Forelimb muscle (tissue), 1 donor: ENCODE measurements around the gene COL9A3. TPM values are rescaled to one million over a fixed set of nuclear protein-coding genes. Genes with fewer than 3 reads are reported as not detected.

Experiments
- DNase-seq: peaks from one replicate; pipeline ENCODE4 v3.0.0-alpha.2; 2013; ENCODE audit warnings: low read depth
- polyA plus RNA-seq: library from polyadenylated mRNA; unstranded; fragments of 120-200 nt; gene quantifications from one replicate; pipeline ENCODE4 v1.2.1, GENCODE V29; 2013; ENCODE audit not compliant: insufficient read length

Gene COL9A3
- polyA plus RNA-seq, 1 donor = 6.1 TPM

DNA sequence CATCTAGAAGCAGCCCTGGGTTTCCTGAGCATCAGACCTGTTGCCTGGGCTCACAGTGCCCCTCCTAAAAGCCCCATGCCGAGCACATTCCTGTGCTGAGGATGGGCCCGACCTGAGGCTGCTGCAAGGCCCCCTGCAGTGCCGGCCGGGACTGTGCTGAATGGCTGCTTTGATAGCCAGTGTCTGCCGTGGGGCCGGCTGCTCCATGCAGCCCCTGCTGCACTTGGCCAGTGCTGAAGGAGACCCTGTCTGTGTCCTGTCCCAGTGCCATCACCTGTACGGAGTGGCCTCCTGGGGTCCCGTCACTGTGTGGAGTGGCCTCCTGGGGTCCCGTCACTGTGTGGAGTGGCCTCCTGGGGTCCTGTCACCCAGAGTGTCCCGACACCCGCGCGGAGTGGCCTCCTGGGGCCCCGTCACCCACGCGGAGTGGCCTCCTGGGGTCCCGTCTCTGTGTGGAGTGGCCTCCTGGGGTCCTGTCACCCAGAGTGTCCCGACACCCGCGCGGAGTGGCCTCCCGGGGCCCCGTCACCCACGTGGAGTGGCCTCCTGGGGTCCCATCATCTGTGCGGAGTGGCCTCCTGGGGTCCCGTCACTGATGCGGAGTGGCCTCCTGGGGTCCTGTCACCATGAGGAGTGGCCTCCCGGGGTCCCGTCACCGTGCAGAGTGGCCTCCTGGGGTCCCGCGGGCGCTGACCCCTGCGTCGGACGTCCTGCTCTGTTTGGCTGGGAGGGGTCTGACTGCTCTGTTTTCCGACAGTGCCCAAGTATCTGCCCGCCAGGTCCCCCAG, 7.0 kb downstream of the COL9A3 start:
- no peak for DNase-seq

DNA sequence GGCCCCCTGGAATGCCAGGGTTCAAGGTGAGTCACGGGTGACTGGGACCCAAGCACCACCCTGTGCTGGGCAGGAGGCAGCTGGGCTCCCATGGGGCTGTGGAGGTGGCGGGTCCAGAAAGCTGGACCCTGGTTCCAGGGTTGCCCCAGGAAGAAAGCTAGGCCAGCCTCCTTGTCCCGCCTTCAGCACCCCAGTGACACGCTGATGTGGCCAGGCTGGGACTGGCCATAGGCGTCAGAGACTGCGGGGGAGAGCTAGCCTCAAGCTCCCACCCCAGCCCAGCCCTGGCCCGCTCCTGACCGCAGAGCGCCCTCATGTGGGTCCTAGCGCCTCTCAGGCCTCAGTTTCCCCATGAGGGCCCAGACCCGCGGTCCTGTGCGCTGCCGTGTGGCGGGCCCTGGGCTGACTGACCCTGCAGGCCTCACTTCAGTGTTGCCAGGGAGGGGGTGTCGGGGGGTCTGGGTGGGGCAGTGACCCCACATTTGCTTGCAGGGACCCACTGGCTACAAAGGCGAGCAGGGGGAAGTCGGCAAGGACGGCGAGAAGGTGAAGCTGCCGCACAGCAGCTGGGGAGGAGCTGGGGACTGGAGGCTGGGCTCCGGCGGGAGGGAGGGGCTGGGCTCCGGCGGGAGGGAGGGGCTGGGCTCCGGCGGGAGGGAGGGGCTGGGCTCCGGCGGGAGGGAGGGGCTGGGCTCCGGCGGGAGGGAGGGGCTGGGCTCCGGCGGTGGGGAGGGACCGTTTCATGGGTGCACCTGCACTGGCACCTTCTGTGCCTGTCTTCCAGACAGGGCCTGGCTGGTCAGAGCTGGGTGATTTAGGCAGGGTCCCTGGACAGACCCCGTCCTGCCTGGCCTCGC, 7.9 kb downstream of the COL9A3 start:
- DNase-seq = no peak

DNA sequence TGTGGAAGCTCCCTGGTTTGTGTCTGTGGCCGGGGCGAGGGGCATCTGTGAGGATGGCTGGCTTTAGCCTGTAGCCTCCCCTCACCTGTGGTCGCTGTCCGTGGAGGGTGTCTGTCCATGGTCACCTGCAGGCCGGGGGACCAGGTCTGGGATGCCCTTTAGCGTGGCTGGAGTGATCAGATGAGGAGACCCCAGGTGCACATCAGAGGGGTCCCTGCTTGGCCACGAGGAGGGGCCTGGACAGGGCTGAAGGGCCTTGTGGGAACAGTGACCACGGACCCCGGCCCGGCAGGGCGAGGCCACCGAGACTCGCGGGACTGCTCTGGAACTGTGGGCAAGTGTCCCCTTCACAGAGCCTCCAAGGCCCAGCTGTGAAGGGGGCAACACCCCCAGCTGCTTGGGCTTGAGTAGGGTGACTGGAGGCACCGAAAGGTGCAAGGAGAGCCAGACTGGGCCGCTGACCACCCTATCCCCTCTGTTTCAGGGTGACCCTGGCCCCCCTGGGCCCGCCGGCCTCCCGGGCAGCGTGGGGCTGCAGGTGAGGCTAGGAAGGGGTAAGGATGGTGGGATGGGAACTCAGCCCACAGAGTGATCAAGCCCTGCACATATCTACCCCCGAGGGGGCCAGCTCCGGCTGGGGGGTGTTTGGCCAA, 8.6 kb downstream of the COL9A3 start:
- DNase-seq = no peak

DNA sequence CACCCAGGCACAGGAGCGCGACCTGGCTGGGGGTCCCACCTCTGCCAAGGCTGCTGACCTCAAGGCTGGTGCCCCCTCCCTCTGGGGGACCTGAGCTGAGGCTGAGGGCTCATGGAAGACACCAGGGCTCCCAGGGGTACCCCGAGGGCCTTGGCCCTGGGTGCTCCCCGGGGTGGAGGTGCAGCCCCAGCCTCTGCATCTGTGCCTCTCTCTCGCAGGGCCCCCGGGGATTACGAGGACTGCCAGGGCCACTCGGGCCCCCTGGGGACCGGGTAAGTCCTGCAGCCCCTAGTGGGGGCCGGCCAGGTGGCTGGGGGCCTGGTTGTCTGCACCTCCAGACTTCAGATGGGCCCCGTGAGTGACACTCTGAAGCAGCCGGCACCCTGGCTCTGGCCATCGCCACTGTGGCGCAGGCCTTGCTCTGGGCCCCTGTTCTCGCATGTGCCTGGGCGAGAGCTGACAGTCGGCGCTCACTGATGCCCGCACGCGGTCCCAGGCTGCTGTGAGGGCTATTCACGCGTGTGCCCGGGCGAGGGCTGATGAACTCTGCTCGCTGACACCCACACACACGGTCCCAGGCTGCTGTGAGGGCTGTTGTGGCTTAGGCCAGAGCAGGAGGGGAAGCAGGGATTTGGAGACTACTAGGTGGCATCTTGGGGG, 9.3 kb downstream of the COL9A3 start:
- no peak for DNase-seq

DNA sequence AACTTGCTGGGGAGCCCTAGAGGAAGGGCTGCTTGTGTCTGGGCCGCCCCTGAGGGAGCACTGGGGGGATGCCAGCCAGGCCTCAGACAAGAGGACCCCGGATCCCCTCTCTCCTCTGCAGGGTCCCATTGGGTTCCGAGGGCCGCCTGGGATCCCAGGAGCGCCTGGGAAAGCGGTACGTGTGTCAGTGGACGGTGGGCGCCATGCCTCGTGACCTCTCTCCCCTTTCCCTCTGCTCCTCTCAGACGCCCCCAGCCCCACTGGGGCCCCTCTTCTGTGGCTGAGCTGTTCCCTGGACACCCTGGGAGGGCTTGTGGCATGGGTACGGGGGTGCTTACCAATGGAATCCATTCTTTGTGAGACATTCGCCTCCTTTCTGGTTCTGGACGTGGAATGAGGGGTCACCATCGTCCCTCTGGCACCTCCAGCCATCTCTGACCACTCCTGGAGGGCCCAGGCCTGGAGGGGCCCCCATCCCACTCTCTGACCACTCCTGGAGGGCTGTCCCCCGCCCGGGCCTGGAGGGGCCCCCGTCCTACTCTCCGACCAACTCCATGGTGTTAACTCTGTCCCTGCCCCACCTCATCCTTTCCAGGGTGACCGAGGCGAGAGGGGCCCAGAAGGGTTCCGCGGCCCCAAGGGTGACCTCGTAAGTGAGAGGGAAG, 9.9 kb downstream of the COL9A3 start:
- no peak for DNase-seq

DNA sequence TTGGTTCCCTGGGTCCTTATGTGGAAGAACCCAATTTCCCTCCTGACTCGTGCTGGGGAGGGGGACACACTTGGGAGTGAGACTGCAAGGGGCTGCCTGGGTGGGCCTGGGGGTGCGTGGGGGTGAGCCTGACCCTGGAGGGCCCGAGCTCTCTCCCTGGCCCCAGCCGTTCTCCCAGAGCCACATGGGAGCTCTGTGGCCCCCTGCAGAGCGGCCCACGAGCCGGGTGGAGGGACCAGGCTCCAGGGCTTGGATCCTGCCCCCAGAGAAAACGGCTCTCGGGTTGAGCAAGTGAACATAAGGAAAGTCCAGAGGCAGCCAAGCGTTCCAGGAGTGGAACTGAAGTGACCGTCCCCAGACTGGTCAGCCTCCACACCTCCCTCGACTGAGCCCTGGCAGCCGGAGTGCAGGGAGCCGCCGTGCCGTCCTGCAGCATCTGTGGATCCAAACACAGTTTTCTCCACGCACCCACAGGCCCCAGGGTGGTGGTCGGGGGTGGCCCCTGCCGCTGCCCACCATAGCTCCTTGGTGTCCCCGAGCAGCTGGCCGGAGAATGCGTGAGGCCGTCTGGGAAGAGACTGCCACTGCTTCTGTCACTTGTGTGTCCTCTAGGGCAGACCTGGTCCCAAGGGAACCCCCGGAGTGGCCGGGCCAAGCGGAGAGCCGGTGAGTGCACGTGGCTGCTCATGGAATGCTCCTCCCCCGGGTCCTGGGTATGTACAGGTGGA, 10.6 kb downstream of the COL9A3 start:
- no peak for DNase-seq

DNA sequence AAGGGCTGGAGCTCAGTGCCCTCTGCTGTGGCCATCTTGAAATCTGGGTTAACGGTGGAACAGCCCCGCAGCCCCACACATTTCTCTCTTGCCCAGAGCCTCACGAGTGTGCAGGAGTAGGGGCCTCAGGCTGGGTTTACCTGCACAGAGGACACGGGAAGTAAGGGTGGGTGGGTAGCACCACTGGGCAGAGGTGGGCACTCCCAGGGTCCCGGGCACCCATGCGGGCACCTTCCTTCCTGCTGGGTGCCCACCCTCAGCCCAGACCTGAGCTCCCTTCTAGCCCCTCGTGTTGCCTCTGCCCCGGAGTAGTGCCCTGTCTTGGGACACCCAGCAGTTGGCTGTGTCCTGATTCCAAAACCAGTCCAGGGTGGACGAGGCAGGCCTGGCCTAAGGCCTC, 11.2 kb downstream of the COL9A3 start:
- DNase-seq = no peak

DNA sequence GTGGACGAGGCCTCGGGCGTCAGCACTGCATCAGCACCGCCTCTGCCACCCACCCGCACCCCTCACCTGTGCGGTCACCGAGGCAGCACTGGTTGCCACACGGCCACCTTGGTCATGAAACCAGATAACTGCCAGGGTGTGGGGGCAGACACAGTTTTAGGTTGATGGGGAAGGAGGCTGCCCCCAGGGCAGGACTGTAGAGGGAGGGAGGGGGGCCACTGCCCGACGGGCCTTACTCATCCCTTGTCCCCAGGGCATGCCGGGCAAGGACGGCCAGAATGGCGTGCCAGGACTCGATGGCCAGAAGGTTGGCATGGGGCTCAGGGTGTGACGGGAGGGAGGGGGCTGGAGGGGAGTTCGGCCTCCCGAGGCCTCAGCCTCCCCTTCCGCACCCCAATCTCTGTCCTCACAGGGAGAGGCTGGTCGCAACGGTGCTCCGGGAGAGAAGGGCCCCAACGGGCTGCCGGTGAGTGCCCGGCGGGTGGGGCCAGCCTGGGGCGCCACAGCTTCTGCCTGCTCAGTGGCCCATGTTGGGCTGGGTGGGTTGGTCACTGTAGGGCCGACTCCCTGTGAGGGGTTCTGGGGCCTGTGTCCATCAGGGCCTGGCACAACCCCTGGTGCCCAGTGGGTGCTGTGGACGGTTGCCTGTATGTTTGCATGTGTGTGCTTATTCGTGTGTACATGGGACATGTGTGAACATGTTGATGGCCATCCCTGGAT, 11.8 kb downstream of the COL9A3 start:
- no peak for DNase-seq

DNA sequence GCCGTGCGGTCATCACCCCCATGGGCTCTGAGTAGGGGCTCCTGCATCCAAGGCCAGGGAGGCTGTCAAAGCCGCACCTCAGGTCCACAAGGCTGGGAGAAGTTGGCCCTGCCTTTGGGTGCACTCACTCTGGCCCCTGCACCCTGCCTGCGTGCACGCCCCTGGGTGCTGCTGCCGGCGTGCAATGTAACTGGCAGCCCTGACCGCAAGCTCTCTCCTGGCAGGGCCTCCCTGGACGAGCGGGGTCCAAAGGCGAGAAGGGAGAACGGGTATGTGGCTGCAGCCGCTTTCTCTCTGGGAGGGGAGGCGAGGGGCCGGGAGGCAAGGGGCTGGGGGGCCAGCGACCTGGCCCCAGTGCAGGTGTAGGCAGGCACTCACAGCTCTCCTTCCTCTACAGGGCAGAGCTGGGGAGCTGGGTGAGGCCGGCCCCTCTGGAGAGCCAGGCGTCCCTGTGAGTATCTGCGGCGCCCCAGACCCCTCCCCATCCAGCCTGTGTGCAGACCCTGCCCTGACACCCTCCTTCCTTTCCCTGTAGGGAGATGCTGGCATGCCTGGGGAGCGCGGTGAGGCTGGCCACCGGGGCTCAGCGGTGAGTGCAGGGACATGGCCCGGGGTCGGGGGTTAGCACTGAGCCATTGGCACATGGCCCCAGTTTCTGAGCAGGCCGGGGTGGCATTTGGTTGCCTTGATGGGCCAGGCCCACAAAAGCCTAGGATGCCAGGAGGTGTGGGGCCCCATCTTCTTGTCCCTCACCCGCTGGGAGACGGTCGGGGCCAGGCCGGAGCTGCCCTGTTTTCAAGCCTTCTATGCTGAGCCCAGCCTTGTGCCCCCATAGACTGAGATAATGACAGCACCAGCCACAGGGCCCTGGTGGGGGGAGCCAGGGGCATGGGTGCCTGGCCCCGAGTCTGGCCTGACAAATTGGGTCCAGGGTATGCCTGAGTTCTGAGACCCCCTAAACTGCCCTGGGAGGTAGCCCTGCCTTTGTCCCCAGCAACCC, 12.7 kb downstream of the COL9A3 start:
- no peak for DNase-seq

DNA sequence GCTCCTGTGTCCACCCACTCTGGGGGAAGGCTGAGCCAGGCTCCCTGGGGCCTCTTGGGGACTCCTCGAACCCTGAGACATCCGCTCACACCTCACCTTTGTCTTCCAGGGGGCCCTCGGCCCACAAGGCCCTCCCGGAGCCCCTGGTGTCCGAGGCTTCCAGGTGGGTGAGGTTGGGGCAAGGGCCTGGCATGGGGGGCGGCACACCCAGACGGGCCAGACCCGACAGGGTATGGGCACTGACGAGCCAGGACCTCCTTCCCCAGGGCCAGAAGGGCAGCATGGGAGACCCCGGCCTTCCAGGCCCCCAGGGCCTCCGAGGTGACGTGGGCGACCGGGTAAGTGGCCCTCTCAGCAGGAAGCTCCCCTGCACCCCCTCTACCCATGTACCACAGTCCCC, 13.4 kb downstream of the COL9A3 start:
- no peak for DNase-seq

DNA sequence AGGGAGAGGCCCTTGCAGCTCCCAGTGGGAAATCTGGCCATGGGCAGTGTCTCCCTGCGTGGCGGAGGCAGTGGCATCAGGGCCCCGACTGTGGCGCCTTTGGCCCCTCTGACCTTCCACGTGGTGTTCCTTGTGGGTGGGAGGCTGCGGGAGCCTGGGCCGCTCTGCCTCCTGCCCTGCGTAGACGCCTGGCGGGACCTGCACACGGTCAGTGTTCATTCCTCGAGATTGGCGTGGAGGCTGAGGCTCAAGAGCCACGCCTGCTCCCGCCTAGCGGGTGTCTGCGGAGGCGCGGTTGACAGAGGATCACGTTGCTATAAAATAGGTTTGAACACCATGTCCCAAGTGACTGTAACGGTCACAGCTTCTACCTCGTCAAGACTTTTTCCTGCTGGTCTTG, 14.0 kb downstream of the COL9A3 start:
- no peak for DNase-seq

DNA sequence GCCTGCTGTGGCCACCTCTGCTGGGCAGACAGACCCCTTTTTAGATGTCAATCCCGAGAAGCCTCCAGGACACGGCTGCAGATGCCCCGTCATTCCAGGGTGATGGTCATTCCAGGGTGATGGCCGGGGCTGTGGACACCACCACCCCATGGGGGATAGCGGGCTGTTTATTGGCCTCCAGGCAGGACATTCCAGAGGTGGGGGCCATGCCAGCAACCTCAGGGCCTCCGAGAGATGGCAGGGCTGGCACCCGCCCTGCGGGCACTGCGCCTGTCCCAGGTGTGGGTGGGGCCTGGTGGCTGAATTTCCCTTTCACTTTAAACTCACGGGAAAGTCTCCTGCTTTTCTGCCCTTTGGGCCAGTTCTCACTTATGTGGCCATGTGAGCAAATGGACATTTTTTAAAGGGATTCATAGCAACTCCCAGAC, 14.5 kb downstream of the COL9A3 start:
- DNase-seq = no peak

DNA sequence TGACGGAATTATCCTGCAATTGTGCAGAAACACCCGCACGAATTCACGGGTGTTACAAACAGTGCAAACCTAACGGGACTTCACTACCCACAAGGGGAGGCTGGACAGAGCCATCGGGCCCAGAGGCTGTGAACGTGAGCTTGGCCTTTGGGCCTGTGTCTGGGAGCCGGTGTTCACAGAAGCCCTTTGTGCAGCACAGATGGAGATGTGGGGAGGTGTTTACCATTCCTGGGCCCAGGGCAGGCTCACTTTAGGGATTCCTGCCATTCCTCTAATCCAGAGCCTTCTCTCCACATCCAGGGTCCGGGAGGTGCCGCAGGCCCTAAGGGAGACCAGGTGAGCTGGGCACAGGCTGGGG, 15.0 kb downstream of the COL9A3 start:
- DNase-seq = no peak

DNA sequence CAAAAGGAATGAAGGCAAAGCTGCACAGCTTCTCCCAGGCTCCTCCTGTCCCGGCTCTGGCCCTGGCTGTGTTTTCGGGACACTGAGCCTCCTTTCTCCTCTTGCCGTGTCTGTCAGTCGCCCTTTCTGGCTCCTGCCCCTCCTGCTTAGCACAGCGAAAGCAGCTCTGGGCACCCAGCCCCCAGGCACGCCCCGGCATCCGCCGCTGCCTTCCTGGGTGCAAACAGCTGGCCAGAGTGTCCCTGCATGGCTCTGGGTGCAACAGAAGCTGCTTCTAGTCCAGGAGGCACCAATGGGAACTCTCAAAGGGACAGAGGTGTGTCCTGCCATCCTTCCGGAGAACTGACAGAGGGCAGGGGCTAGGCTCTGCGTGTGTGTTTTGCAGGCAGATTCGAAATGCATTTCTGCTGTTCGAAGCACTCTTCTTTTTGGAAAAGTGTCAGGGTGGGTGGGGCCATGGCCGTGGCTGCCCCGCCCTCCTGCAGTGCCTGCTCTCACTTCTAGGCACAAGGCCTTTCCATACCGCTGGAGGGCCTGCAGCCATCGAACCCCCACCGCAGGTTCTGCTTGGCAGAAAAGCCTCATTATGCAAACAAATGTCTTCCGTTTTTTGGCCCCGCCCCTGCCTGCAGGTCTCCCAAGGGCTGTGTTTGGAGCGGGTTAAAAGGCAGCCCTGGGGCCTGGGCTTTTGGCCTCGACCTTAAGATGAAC, 15.5 kb downstream of the COL9A3 start:
- no peak for DNase-seq

DNA sequence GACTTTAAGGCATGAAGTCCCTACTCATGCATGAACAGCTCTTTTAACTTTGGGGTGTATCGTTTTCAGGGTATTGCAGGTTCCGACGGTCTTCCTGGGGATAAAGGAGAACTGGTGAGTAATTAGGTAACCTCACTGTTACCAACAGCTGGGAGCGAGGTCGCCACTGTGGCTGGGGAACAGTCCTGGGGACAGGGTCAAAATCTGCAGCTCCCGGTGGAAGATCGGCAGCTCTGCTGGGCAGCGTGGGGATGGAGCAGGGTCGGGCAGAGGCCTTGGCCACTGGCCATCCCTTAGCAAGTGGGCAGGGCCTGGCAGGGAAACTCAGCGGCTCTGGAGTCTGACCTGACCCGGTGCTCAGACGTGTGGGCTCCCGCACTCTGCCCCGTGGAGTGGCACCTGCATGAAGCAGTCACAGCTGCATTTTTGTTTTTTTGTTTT, 16.1 kb downstream of the COL9A3 start:
- DNase-seq = no peak

DNA sequence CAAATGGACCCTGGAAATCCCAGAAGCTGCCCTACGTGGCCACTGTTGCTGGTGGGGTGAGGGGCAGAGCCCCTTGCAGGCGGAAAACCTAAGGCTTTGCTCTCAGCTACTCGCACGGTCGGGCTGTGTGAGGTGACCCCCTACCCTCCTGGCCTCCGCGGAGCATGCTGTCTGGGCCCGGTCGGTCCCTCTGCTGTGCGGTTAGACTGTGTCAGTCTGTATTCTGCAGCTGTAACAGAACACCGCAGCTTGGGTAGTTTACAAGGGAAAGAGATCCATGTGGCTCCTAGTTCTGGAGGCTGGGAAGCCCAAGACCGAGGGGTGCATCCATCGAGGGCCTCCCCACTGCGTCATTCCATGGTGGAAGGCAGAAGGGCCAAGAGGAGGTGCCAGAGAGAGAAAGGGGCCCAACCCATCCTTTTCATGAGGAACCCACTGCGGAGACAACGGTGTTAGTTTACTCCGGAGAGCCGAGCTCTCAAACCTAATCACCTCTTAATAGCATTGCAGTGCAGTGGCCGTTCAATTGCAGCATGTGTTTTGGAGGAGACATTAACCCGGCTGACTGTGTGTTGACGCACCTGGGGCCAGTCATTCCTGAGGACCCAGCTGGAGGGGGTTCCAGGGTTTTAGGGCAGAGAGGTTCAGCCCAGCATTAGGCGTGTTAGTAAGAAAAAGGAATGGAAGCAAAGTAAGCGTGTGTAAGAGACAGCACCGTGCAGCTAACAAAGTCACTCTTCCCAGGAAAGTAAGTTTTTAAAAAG, 18.3 kb downstream of the COL9A3 start:
- DNase-seq = no peak
